Measurements from ENCODE around the gene ZNF423. TPM values are rescaled to one million over a fixed set of nuclear protein-coding genes. Genes with fewer than 3 reads are reported as not detected.

ZNF423 gene
- total RNA-seq, 4 donors from 2014 or later = 1.4 to 20.6 (median 4.7) TPM

GRCh38 chr16:49844359-49844758 lies 11.6 kb downstream of the ZNF423 start:
- H3K9me3 ChIP-seq = no peaks in the 10 kb centered on the region
- DNase-seq = no peak
- no peaks in the 10 kb centered on the region for H3K27me3 ChIP-seq
- no peak overlapping the region for H3K27ac ChIP-seq
- no peak for TF ChIP-seq POLR2A (IDR thresholded peaks at IDR 0.05)
- TF ChIP-seq, protein P1, sequence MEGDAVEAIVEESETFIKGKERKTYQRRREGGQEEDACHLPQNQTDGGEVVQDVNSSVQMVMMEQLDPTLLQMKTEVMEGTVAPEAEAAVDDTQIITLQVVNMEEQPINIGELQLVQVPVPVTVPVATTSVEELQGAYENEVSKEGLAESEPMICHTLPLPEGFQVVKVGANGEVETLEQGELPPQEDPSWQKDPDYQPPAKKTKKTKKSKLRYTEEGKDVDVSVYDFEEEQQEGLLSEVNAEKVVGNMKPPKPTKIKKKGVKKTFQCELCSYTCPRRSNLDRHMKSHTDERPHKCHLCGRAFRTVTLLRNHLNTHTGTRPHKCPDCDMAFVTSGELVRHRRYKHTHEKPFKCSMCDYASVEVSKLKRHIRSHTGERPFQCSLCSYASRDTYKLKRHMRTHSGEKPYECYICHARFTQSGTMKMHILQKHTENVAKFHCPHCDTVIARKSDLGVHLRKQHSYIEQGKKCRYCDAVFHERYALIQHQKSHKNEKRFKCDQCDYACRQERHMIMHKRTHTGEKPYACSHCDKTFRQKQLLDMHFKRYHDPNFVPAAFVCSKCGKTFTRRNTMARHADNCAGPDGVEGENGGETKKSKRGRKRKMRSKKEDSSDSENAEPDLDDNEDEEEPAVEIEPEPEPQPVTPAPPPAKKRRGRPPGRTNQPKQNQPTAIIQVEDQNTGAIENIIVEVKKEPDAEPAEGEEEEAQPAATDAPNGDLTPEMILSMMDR (IDR thresholded peaks at IDR 0.05) = no peak
- H3K4me3 ChIP-seq = no peak overlapping the region
- H3K36me3 ChIP-seq = no peaks in the 10 kb centered on the region
- no peaks in the 10 kb centered on the region for H3K4me1 ChIP-seq

DNA sequence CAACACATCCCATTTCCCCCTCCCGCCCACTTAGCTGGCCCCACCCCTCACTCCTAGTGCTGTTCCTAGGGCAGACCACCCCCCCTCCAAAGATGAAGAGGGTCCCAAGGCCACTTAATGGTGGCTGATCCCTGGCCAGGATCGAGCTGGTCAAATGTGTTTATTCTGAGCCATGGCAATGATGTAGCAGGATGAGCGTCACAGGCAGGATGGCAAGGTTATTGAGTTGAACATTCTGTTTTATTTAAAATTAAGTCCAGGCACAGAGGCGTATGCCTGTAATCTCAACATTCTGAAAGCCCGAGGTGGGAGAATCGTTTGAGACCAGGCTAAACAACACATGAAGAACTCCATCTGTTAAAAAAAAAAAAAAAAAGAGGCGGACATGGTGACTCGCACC lies 12.2 kb downstream of the ZNF423 start:
- no peak for DNase-seq
- H3K36me3 ChIP-seq = no peaks in the 10 kb centered on the region
- TF ChIP-seq, protein P1 (IDR thresholded peaks at IDR 0.05) = no peak
- no peak for TF ChIP-seq POLR2A (IDR thresholded peaks at IDR 0.05)
- peaks cover 0 to 1% of the 10 kb centered on the region in 2 donors for H3K27me3 ChIP-seq
- no peak overlapping the region for H3K4me3 ChIP-seq
- no peak overlapping the region for H3K27ac ChIP-seq
- H3K4me1 ChIP-seq = peaks cover 0 to under 1% (median 0%) of the 10 kb centered on the region in 4 donors
- H3K9me3 ChIP-seq = no peaks in the 10 kb centered on the region

- no peaks in the 10 kb centered on the region for H3K9me3 ChIP-seq
- H3K27ac ChIP-seq = no peak overlapping the region
- TF ChIP-seq, protein P1 (IDR thresholded peaks at IDR 0.05) = no peak
- H3K4me3 ChIP-seq = no peak overlapping the region
- H3K36me3 ChIP-seq = no peaks in the 10 kb centered on the region
- H3K4me1 ChIP-seq = peaks cover 0 to 8% (median 0%) of the 10 kb centered on the region in 4 donors
- H3K27me3 ChIP-seq = peaks cover 0 to 6% of the 10 kb centered on the region in 2 donors
- DNase-seq = no peak
These were observed 12.9 kb downstream of the ZNF423 start for GRCh38 chr16:49842972-49843371.

GRCh38 chr16:49839017-49839825 lies 16.7 kb downstream of the ZNF423 start:
- H3K9me3 ChIP-seq = no peaks in the 10 kb centered on the region
- DNase-seq = no peak
- H3K27me3 ChIP-seq = peaks cover 0 to 6% of the 10 kb centered on the region in 2 donors
- TF ChIP-seq, protein P1 (IDR thresholded peaks at IDR 0.05) = no peak
- no peak for TF ChIP-seq POLR2A (IDR thresholded peaks at IDR 0.05)
- H3K4me3 ChIP-seq = peak overlapping the region in 3 of 4 donors; percentile 2 to 25 (median 24)
- H3K4me1 ChIP-seq = peaks cover 0 to 24% (median 3%) of the 10 kb centered on the region in 4 donors
- peak overlapping the region; percentile 22 to 66 (median 56) for H3K27ac ChIP-seq
- no peaks in the 10 kb centered on the region for H3K36me3 ChIP-seq

DNA sequence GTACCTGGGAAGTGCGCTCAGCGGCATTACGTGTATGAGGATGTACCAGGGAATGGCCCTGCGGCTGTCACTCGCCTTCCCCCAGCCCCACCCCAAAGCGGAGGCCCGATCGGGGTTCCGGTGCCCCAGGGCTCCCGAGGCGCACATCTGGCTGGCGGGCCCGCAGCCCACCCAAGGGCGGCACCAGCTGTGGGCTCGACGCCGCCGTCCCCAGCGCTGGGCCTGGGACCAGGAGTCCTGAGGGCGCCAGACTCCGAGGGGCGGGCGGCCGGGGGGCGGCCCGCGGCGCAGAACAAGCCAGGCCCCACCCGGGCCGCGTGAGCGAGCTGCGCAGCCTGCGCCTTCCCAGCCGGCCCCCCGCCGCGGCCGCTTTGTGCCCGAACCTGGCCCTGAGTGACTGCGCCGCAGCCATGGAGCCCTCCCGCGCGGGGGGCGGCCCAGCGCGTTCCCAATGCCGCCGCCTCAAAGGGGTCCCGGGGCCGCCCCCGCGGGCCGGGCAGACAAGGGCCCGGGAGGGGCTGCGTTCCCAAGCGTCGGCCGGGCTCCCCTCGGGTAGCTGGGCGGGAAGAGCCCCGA lies 17.4 kb downstream of the ZNF423 start:
- H3K36me3 ChIP-seq = no peaks in the 10 kb centered on the region
- peak overlapping the region; percentile 22 to 66 (median 56) for H3K27ac ChIP-seq
- H3K4me1 ChIP-seq = peaks cover 0 to 31% (median 3%) of the 10 kb centered on the region in 4 donors
- peak overlapping the region in 3 of 4 donors; percentile 2 to 25 (median 24) for H3K4me3 ChIP-seq
- no peak for DNase-seq
- no peak for TF ChIP-seq POLR2A (IDR thresholded peaks at IDR 0.05)
- TF ChIP-seq, protein P1 (IDR thresholded peaks at IDR 0.05) = no peak
- H3K27me3 ChIP-seq = peaks cover 0 to 6% of the 10 kb centered on the region in 2 donors
- H3K9me3 ChIP-seq = no peaks in the 10 kb centered on the region

Data from Peyer's patch (tissue), 4 donors.